IMR-90 (cell line): Measurements from ENCODE around the gene TBC1D22A. TPM values are rescaled to one million over a fixed set of nuclear protein-coding genes. Genes with fewer than 3 reads are reported as not detected.

Source experiments
- ATAC-seq: fragments of 200-7000 bp; cut with Tn5 transposase; 2 replicates; pipeline ENCODE4 v1.9.1; 2020; ENCODE audit warnings: low read depth, mild to moderate bottlenecking, moderate library complexity
- BruUV-seq: library from RNA; stranded (reverse); fragments of 400-500 nt; replicated peaks from 2 replicates; lab custom pipeline; 2021; lab: Mats Ljungman, UMichigan
- CTCF ChIA-PET: fragments of 300-600 bp; formaldehyde crosslinking; extraction: SDS; loops from one replicate; lab custom pipeline; 2021; ENCODE audit warnings: antibody characterized with exemption; lab: Yijun Ruan, JAX
- POLR2A ChIA-PET: fragments of 300-600 bp; sonication (Branson Sonifier 250); formaldehyde crosslinking; loops from one replicate; lab custom pipeline; 2022; ENCODE audit warnings: antibody characterized with exemption; ENCODE audit not compliant: unreplicated experiment; lab: Charles Lee
- DNase-seq: peaks from one replicate; pipeline ENCODE4 v3.0.0; 2013
- H2AFZ ChIP-seq: replicated peaks from 2 replicates; pipeline ENCODE3; 2013; ENCODE audit warnings: low read length, mild to moderate bottlenecking; ENCODE audit not compliant: poor library complexity
- H2AK5ac ChIP-seq: 2 replicates; pipeline ENCODE4 v1.6.1; 2013; ENCODE audit warnings: low read depth, low read length, inconsistent platforms
- H2AK9ac ChIP-seq: replicated peaks from 2 replicates; pipeline ENCODE3; 2013; ENCODE audit warnings: mild to moderate bottlenecking, low read depth, low read length, moderate library complexity; ENCODE audit not compliant: poor library complexity
- H2BK120ac ChIP-seq: 2 replicates; pipeline ENCODE4 v1.6.1; 2013; ENCODE audit warnings: low read depth, low read length, inconsistent platforms
- H2BK15ac ChIP-seq: 3 replicates; pipeline ENCODE4 v1.6.1; 2013; ENCODE audit warnings: low read depth, low read length, inconsistent platforms
- H2BK20ac ChIP-seq: 2 replicates; pipeline ENCODE4 v1.6.1; 2013; ENCODE audit warnings: low read depth, mild to moderate bottlenecking, inconsistent platforms, low read length, moderate library complexity
- H2BK5ac ChIP-seq: 2 replicates; pipeline ENCODE4 v1.6.1; 2013; ENCODE audit warnings: mild to moderate bottlenecking, low read depth, low read length, inconsistent platforms; ENCODE audit not compliant: poor library complexity, severe bottlenecking
- H3K14ac ChIP-seq: replicated peaks from 2 replicates; pipeline ENCODE4 v1.6.1; 2013; ENCODE audit warnings: low read depth, low read length, inconsistent platforms
- H3K18ac ChIP-seq: 2 replicates; pipeline ENCODE4 v1.6.1; 2013; ENCODE audit warnings: low read depth, low read length, control low read depth
- H3K23ac ChIP-seq: 2 replicates; pipeline ENCODE4 v1.6.1; 2013; ENCODE audit warnings: low read depth, low read length, inconsistent platforms
- H3K27ac ChIP-seq: 2 replicates; pipeline ENCODE4 v1.5.1; 2013; ENCODE audit warnings: mild to moderate bottlenecking, control low read depth, low read length; ENCODE audit not compliant: insufficient read depth
- H3K27me3 ChIP-seq: 2 replicates; pipeline ENCODE4 v1.6.1; 2013; ENCODE audit warnings: low read length; ENCODE audit not compliant: control insufficient read depth, insufficient read depth
- H3K36me3 ChIP-seq: 2 replicates; pipeline ENCODE4 v1.6.1; 2013; ENCODE audit warnings: low read length, mixed read lengths; ENCODE audit not compliant: control insufficient read depth, insufficient read depth
- H3K4ac ChIP-seq: 2 replicates; pipeline ENCODE4 v1.6.1; 2013; ENCODE audit warnings: low read depth, low read length, inconsistent platforms
- H3K4me1 ChIP-seq: 2 replicates; pipeline ENCODE4 v1.6.1; 2013; ENCODE audit warnings: low read length, mixed read lengths; ENCODE audit not compliant: control insufficient read depth, insufficient read depth
- H3K4me2 ChIP-seq: 2 replicates; pipeline ENCODE4 v1.6.1; 2013; ENCODE audit warnings: low read depth, mild to moderate bottlenecking, control low read depth, low read length, moderate library complexity
- H3K4me3 ChIP-seq: 2 replicates; pipeline ENCODE4 v1.5.1; 2013; ENCODE audit warnings: low read depth, mild to moderate bottlenecking, control low read depth, low read length, moderate library complexity; ENCODE audit not compliant: insufficient read depth
- H3K56ac ChIP-seq: 2 replicates; pipeline ENCODE4 v1.6.1; 2013; ENCODE audit warnings: low read length, inconsistent platforms; ENCODE audit not compliant: insufficient read depth; ENCODE audit errors: extremely low read depth
- H3K79me1 ChIP-seq, 2 experiments: 2 replicates each; pipeline ENCODE4 v1.6.1; 2013; ENCODE audit warnings: low read length in 2 of 2, inconsistent platforms in 1 of 2, low read depth in 1 of 2
- H3K9ac ChIP-seq: 2 replicates; pipeline ENCODE4 v1.6.1; 2013; ENCODE audit warnings: low read depth, low read length, control low read depth
- H3K9me1 ChIP-seq: 2 replicates; pipeline ENCODE4 v1.6.1; 2013; ENCODE audit warnings: low read length, inconsistent platforms; ENCODE audit not compliant: insufficient read depth
- H3K9me3 ChIP-seq: 2 replicates; pipeline ENCODE4 v1.6.1; 2013; ENCODE audit warnings: low read length; ENCODE audit not compliant: control insufficient read depth, insufficient read depth
- H4K20me1 ChIP-seq: 2 replicates; pipeline ENCODE4 v1.6.1; 2013; ENCODE audit warnings: low read length, inconsistent platforms; ENCODE audit not compliant: insufficient read depth
- H4K5ac ChIP-seq: 2 replicates; pipeline ENCODE4 v1.6.1; 2013; ENCODE audit warnings: mild to moderate bottlenecking, low read depth, low read length, control low read depth
- H4K8ac ChIP-seq, 2 experiments: 2 replicates each; pipeline ENCODE4 v1.6.1; 2013; ENCODE audit warnings: low read depth in 2 of 2, low read length in 2 of 2, control low read depth in 1 of 2, inconsistent platforms in 1 of 2
- H4K91ac ChIP-seq: 2 replicates; pipeline ENCODE4 v1.6.1; 2013; ENCODE audit warnings: low read depth, low read length, inconsistent platforms; ENCODE audit not compliant: insufficient read depth
- BHLHE40 ChIP-seq: fragments of 150-350 bp; IDR thresholded peaks from 2 replicates; pipeline ENCODE4 v1.6.1; 2016; ENCODE audit warnings: mild to moderate bottlenecking, low read depth, low read length
- CEBPB ChIP-seq: IDR thresholded peaks from 2 replicates; pipeline ENCODE4 v1.6.1; 2012; ENCODE audit warnings: low read depth, low read length, improper control_type of control experiment
- CHD1 ChIP-seq: IDR thresholded peaks from 2 replicates; pipeline ENCODE4 v1.6.1; 2012; ENCODE audit warnings: low read depth, low read length, improper control_type of control experiment
- FOS ChIP-seq: fragments of 150-350 bp; IDR thresholded peaks from 2 replicates; pipeline ENCODE4 v1.6.1; 2016; ENCODE audit warnings: low read depth, low read length
- MAFK ChIP-seq: IDR thresholded peaks from 2 replicates; pipeline ENCODE4 v1.6.1; 2012; ENCODE audit warnings: low read depth, low read length, improper control_type of control experiment
- MAZ ChIP-seq: IDR thresholded peaks from 2 replicates; pipeline ENCODE4 v1.6.1; 2012; ENCODE audit warnings: low read depth, mild to moderate bottlenecking, low read length, improper control_type of control experiment, moderate library complexity, borderline replicate concordance
- MXI1 ChIP-seq: IDR thresholded peaks from 2 replicates; pipeline ENCODE4 v1.6.1; 2012; ENCODE audit warnings: low read depth, mild to moderate bottlenecking, low read length, moderate library complexity, borderline replicate concordance
- NFE2L2 ChIP-seq: fragments of 150-350 bp; IDR thresholded peaks from 2 replicates; pipeline ENCODE4 v1.6.1; 2016; ENCODE audit warnings: low read depth, mild to moderate bottlenecking, low read length
- POLR2A ChIP-seq: IDR thresholded peaks from 2 replicates; pipeline ENCODE4 v1.6.1; 2012; ENCODE audit warnings: mild to moderate bottlenecking, low read depth, low read length
- RAD21 ChIP-seq: IDR thresholded peaks from 2 replicates; pipeline ENCODE4 v1.6.1; 2012; ENCODE audit warnings: low read length, improper control_type of control experiment
- RCOR1 ChIP-seq: IDR thresholded peaks from 2 replicates; pipeline ENCODE4 v1.6.1; 2012; ENCODE audit warnings: mild to moderate bottlenecking, low read length, improper control_type of control experiment; ENCODE audit not compliant: insufficient replicate concordance
- RFX5 ChIP-seq: IDR thresholded peaks from 2 replicates; pipeline ENCODE4 v1.8.0; 2012; ENCODE audit warnings: low read depth, mild to moderate bottlenecking, low read length, moderate library complexity
- SMC3 ChIP-seq: fragments of 150-350 bp; IDR thresholded peaks from 2 replicates; pipeline ENCODE4 v1.6.1; 2016; ENCODE audit warnings: low read depth, mild to moderate bottlenecking, antibody characterized with exemption, low read length, moderate library complexity
- WGBS, 2 experiments: methylation state at CpG; one replicate each; pipeline versions ENCODE4 v1.1.5 to v1.1.7; 2013; ENCODE audit warnings: missing lambda C conversion rate in 2 of 2; ENCODE audit not compliant: insufficient read length in 1 of 2; ENCODE audit errors: extremely low coverage in 2 of 2; 5-methylcytosine and 5-hydroxymethylcytosine counted together
- dilution Hi-C: fragments of 300-500 bp; cut with HindIII; formaldehyde crosslinking; loops from one replicate; pipeline ENCODE4 v1.14.3; 2018; ENCODE audit warnings: low sequenced_read_pairs; ENCODE audit not compliant: unreplicated experiment
- in situ Hi-C: fragments of 300-500 bp; cut with MboI; formaldehyde crosslinking; loops from 3 replicates; pipeline ENCODE4 v1.14.3; 2019; ENCODE audit warnings: low sequenced_read_pairs, inconsistent platforms, mixed read lengths
- intact Hi-C: fragments of 100-400 bp; cut with micrococcal nuclease; formaldehyde crosslinking; loops from 2 replicates; pipeline ENCODE4 v1.10.0; 2022
- polyA plus RNA-seq, 3 experiments: library from polyadenylated mRNA; depleted of rRNA; stranded (reverse); fragments of >200 nt; gene quantifications; 2 replicates each; pipeline ENCODE4 v1.2.3, GENCODE V29; 2012; ENCODE audit warnings: low replicate concordance in 1 of 3
- total RNA-seq: library from RNA; depleted of rRNA; stranded (reverse); fragments of >200 nt; gene quantifications from 2 replicates; pipeline ENCODE4 v1.2.3, GENCODE V29; 2012
- TF ChIP-seq, protein P1 (sequence below): fragments of 150-350 bp; IDR thresholded peaks from 2 replicates; pipeline ENCODE4 v1.6.1; 2017; ENCODE audit warnings: mild to moderate bottlenecking, antibody characterized with exemption, low read length, low read depth
- TF ChIP-seq, protein P2 (sequence below): fragments of 150-350 bp; IDR thresholded peaks from 2 replicates; pipeline ENCODE4 v1.6.1; 2016; ENCODE audit warnings: low read depth, mild to moderate bottlenecking, low read length, moderate library complexity, borderline replicate concordance
- TF ChIP-seq, protein P3 (sequence below): conservative IDR thresholded peaks from 2 replicates; pipeline ENCODE4 v1.5.1; 2012; ENCODE audit warnings: mild to moderate bottlenecking, low read depth, low read length, improper control_type of control experiment

The TBC1D22A gene
- total and polyA plus RNA-seq, 2 of the 4 experiments (the other 2 are of a cell fraction) = 9.0 to 16.7 TPM

DNA sequence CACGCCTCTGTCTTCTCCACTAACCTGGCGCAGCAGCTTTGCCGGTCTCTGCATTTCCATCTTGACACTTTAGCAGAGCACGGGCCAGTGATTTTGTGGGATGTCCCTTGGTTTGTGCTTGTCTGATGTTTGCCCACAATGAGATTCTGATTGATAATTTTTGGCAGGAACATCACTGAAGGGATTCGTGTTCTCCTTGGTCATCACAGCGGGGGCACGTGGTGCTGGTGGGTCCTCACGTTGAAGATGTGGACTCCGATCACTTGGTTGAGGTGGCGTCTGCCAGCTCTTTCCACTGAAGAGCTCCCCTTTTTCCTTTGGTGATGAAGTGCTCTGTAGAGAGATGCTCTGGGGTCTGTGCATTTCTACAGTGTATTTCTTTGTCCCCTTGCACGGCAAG lies 37.2 kb downstream of the TBC1D22A start:
- POLR2A ChIA-PET = no interaction called here
- Histone ChIP-seq H2AFZ (no peak overlapping the region), H3K14ac (no peak overlapping the region), H2AK9ac (no peak overlapping the region), H4K5ac (no peak overlapping the region), H3K36me3 (peaks cover 23% of the 10 kb centered on the region), H3K9me3 (no peaks in the 10 kb centered on the region), H2BK5ac (no peak overlapping the region), H3K79me1 (peaks cover 17 to 38% of the 10 kb centered on the region in 2 experiments), H2BK15ac (no peak overlapping the region), H3K27me3 (no peaks in the 10 kb centered on the region), H3K4me2 (no peak overlapping the region), H3K4ac (no peak overlapping the region), H4K91ac (no peak overlapping the region), H3K27ac (no peak overlapping the region), H3K18ac (no peak overlapping the region), H2BK20ac (no peak overlapping the region), H2AK5ac (no peak overlapping the region), H3K4me3 (no peak overlapping the region), H3K9me1 (0 out of 2 replicates have a peak, but pooled peaks cover 7% of the 10 kb centered on the region), H2BK120ac (no peak overlapping the region), H4K8ac (no peak overlapping the region), H3K9ac (no peak overlapping the region), H3K23ac (no peak overlapping the region), H3K4me1 (peaks cover 6% of the 10 kb centered on the region; the same call in 1 of the 2 replicates), H3K56ac (no peak overlapping the region), H4K20me1 (peaks cover 19% of the 10 kb centered on the region)
- CTCF ChIA-PET = interaction anchor here (0.9 kb wide), 1 partner anchor 67 kb away, joined by 3 read pairs; no protein-coding TSS in a partner anchor
- ATAC-seq (no peak), DNase-seq (no peak)
- in situ Hi-C loops (loop anchor here (5.0 kb wide), 1 partner anchor 1693 kb away; no protein-coding TSS in a partner anchor), intact Hi-C loops (loop anchor here (10.0 kb wide), 1 partner anchor 165 kb away; no protein-coding TSS in a partner anchor), dilution Hi-C loops (no loop called here)
- 92% methylated on average over 4 of the region's 11 CpGs; no CpG with 5 or more reads in 1 of the 2 experiments for WGBS, 2 experiments
- no peak for TF ChIP-seq RAD21
- no peak for TF ChIP-seq CEBPB
- TF ChIP-seq, protein P1, sequence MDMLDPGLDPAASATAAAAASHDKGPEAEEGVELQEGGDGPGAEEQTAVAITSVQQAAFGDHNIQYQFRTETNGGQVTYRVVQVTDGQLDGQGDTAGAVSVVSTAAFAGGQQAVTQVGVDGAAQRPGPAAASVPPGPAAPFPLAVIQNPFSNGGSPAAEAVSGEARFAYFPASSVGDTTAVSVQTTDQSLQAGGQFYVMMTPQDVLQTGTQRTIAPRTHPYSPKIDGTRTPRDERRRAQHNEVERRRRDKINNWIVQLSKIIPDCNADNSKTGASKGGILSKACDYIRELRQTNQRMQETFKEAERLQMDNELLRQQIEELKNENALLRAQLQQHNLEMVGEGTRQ = no peak
- TF ChIP-seq RFX5 = no peak
- no peak for TF ChIP-seq SMC3
- no peak for TF ChIP-seq MAZ
- no peak for TF ChIP-seq NFE2L2
- no peak for TF ChIP-seq MAFK
- TF ChIP-seq, protein P2, sequence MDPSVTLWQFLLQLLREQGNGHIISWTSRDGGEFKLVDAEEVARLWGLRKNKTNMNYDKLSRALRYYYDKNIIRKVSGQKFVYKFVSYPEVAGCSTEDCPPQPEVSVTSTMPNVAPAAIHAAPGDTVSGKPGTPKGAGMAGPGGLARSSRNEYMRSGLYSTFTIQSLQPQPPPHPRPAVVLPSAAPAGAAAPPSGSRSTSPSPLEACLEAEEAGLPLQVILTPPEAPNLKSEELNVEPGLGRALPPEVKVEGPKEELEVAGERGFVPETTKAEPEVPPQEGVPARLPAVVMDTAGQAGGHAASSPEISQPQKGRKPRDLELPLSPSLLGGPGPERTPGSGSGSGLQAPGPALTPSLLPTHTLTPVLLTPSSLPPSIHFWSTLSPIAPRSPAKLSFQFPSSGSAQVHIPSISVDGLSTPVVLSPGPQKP = no peak
- no peak for TF ChIP-seq FOS
- TF ChIP-seq, protein P3, sequence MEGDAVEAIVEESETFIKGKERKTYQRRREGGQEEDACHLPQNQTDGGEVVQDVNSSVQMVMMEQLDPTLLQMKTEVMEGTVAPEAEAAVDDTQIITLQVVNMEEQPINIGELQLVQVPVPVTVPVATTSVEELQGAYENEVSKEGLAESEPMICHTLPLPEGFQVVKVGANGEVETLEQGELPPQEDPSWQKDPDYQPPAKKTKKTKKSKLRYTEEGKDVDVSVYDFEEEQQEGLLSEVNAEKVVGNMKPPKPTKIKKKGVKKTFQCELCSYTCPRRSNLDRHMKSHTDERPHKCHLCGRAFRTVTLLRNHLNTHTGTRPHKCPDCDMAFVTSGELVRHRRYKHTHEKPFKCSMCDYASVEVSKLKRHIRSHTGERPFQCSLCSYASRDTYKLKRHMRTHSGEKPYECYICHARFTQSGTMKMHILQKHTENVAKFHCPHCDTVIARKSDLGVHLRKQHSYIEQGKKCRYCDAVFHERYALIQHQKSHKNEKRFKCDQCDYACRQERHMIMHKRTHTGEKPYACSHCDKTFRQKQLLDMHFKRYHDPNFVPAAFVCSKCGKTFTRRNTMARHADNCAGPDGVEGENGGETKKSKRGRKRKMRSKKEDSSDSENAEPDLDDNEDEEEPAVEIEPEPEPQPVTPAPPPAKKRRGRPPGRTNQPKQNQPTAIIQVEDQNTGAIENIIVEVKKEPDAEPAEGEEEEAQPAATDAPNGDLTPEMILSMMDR = no peak
- TF ChIP-seq RCOR1 = no peak
- TF ChIP-seq POLR2A = no peak
- TF ChIP-seq BHLHE40 = no peak
- TF ChIP-seq MXI1 = no peak
- no peak for TF ChIP-seq CHD1
- no TSS peak for BruUV-seq
